GM18519 (cell line): ENCODE results near the gene PPP1R1C.

Experiments
- ATAC-seq: cut with Tn5 transposase; IDR thresholded peaks from one replicate; pipeline ENCODE4 v1.9.1; 2021; ENCODE audit warnings: mild to moderate bottlenecking, moderate library complexity; ENCODE audit not compliant: unreplicated experiment, low FRiP score

PPP1R1C gene

GRCh38 chr2:182090486-182090885, 104.8 kb downstream of the PPP1R1C start:
- ATAC-seq: no peak

DNA sequence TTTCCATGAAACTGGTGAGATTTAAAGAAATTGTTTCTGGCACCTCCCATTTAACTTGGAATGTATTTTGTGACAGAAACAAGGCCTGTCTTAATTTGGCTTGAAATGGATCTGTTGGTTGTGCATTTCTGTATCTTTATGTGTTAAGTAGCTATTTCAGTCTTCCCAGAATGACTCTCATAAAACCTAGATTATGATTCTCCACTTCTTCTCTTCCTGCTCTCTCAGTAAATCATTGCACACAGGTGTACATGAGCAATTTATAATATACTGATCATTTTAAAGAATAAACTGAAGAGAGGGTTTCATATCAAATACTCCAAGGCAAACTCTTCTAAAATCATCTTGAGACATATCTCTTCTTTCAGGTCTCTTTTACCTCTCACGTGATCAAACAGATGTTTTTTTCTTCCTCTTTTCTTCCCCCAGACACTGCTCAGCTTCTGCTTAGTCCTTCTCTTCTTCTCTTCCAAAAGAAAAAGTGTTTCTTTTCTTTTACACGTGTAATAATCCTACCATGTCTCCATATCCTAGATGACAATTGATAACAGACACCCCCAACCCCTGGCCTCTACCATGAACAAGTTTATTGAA, 112.0 kb downstream of the PPP1R1C start:
- ATAC-seq: no peak

DNA sequence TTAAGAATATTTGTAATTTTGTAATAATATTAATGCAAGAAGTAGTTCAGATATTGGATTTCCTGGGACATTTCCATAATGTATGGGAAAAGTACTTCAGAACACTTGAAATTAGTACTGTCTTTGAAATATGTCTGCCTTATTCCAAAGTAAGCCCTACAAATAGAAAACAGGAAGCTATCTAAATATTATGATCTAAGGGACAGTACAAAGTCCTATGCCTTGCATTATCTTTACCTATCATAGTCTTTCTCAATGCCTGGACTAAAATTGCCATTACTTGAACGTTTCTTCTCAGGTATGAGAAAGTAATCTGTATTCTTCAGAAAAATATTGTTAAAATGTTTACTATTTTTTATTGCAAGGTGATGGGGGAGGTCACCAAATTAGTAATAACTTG, 113.0 kb downstream of the PPP1R1C start:
- no peak for ATAC-seq

DNA sequence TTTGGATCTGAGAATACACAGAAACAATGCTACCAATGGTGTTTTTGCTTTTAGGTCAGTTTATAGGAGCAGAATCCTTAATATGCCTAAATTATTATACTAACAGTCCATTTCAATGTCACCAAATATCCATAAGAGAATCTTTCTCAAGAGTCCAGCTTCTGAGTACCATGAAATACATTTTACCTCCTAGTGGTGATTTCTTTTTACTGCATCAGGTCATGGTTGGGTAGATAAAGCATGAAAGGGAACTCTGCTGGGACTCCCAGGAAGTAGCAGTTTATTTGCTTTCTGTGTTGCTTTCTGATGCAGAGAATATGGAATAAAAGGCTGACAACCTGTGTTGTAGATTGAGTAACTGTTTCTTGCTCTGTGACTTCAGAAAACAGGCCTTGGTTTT, 115.6 kb downstream of the PPP1R1C start:
- peak; percentile 55 for ATAC-seq

DNA sequence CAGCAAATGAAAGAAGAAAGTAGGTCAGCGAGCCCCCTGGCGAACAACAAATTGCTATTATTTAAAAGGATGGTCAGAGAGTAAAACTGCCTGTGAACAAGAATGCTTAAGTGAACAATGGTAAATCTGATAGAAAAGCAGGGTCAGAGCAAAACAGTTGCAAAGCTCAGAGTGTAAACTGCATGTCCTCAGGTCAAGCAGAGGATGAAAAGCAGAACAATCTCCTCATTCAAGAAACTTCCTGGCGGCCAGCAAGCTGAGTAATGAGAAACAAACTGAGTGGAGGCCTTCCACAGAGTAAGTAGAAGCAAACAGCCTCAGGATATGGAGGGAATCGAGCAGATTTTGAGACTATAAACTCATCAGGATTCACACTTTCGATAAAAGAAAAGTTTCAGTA, 117.9 kb downstream of the PPP1R1C start:
- ATAC-seq: no peak

DNA sequence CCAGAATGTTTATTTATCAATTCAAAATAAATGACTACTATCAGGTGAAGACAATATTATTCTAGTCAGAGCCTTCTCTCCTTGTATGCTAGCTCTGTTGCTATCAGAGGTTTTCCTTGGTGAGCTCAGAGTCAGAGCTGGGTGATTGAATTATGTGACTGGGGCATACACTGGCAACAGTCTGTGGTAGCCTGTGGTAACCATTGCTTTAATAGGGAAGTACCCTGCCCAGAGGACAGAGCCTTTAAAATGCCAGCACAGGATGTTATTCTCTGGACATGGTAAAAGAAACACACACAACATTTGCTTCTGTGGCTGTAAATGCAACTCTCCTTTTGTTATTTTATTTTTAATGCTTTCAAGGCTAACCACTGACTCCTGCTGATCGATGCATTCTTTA, 124.7 kb downstream of the PPP1R1C start:
- ATAC-seq: no peak

- no peak for ATAC-seq
Measured at GRCh38 chr2:182113334-182113733, 127.7 kb downstream of the PPP1R1C start.

- ATAC-seq: no peak
Measured at GRCh38 chr2:182115258-182115657, 129.6 kb downstream of the PPP1R1C start.

DNA sequence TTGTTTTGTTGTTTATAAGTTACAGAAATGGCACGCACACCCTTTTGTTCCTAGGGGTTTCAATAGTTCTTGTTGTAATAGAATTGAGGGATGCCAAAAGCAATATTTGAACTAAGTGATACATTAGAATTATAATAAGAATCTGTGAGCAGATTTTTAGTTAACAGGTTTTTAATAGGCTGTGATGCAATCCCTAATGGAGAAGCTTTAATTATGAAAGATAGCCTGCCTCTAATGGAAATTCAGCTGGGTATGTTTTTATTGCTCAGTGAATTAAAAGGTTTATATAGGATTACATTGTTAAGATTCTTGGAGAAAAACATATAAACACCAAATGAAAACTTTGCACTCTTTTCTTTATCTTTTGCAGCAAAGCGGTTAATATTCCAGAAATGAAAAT, 131.1 kb downstream of the PPP1R1C start:
- no peak for ATAC-seq

GRCh38 chr2:182117196-182117595, 131.5 kb downstream of the PPP1R1C start:
- ATAC-seq: no peak

GRCh38 chr2:182128821-182129707, 143.4 kb downstream of the PPP1R1C start:
- ATAC-seq: no peak

- ATAC-seq: no peak
Measured at GRCh38 chr2:182132605-182133004, 147.0 kb downstream of the PPP1R1C start.

DNA sequence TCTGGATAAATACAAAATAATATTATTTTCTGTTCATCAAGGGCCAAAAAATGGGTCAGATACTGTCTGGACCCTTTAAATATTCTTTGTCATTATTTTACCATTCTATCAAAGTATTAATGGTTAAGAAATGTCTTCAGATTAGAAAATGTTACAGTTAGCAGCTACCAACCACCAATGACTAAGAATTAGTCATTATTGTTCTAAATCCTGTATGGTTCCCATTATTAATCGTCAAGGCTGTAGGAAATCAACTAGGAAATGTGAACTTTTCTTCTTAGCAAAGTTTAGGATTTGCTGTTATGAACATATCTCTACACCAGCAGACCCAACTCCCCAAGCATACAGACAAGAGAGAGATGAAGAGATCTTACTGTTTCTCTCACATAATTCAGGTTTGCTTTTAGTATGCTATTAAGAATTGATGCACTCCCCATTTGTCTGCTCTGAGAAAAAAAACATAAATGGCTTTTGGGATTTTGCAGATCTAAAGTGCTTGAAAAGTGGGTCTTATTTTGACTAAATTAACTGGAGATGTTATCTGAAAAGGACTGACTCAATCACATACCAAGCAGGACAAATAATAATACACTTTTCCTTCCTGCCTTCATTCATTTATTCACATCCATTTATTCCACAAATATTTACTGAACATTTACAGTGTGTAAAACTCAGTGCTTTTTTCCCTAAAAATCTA, 147.7 kb downstream of the PPP1R1C start:
- ATAC-seq: no peak

DNA sequence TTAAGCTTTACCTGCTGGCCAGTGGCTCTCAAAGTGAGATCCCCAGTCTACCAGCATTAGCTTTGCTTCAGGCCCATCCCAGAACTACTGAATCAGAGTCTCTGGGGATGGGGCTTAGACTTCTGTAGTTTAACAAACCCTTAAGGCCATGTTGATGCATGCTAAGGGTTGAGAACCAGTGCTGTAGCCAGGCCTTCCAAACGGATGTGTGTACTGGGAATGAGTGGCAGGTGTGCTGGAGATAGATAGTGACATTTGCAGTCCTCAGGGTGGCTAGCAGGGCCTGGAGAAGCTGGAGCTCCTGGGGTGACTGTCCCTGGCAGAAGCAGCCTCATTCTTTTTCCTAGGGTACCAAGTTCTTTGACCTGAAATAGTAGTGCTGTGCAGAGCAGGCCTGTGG, 148.5 kb downstream of the PPP1R1C start:
- no peak for ATAC-seq

- no peak for ATAC-seq
Measured at GRCh38 chr2:182142062-182142461, 156.4 kb downstream of the PPP1R1C start.

- ATAC-seq: no peak
Measured at GRCh38 chr2:182144041-182144775, 158.6 kb downstream of the PPP1R1C start.

- ATAC-seq: no peak
Measured at GRCh38 chr2:182144776-182145165, 159.1 kb downstream of the PPP1R1C start.

DNA sequence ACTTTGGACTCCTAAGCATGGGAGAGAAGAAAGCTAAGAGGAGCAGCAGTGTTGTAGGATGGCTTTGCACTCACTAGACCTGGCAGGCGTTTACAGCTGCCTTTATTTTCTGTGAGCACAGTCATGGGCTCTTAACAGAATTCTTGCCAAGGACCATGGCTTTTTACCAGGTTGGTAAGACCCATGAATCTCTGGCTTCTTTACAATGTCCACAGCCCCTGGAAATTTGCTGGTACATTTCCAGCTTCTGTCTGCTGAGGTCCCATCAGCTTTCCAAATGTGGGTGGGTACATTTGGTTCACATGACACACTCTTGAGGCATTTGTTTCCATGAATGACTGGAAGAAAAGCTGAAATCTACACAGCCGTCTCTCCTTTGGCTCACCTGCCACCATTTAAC, 162.7 kb downstream of the PPP1R1C start:
- no peak for ATAC-seq

DNA sequence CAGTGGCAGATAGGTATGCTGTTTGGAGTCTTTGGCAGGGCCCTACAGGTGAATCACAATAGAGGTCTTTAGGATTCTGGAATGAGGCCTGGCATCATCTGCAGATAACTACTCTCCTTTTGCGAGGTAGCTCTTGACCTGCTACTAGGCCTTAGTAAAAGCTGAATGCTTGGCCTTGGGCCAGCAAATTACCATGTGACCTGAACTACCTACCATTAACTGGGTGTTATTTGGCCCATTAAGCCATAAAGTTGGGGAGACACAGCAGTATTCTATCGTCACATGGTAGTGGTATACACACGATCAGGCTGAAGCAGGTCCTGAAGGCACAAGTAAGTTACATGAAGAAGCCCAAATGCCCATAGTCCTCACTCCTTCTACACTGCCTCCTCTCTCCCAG, 178.2 kb downstream of the PPP1R1C start:
- no peak for ATAC-seq

- no peak for ATAC-seq
Measured at GRCh38 chr2:182164686-182165085, 179.0 kb downstream of the PPP1R1C start.

DNA sequence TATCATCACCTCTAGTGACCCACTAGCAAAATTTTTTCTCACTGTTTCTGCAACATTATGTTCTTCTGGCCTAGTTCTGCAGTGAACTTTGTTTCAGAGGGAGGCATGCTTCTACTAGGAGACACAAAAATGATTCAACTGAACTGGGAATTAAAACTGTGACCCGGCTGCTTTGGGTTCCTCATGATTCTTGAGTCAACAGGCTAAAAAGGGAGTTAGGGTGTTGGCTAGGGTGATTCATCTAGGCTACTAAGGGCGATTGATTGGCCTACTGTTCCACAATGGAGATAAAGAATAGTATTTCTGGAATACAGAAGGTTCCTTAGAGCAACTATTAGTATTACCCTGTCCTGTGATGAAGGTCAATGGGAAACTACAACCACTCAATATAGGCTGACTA, 179.5 kb downstream of the PPP1R1C start:
- no peak for ATAC-seq
